Measurements from ENCODE around the gene LGR4. TPM values are rescaled to one million over a fixed set of nuclear protein-coding genes. Genes with fewer than 3 reads are reported as not detected.
"Not testable (repeated sequence)": the region's sequence is repeated elsewhere in the genome, so short reads cannot be mapped to it uniquely, and the experiment has no call there.

Gene LGR4
- total RNA-seq, 2 donors from 2014 or later: 10.8 to 15.4 TPM

- intact Hi-C loops (cut with DNase I): no loop called here
- no peak for DNase-seq (ENCODE audit: low spot score)
These were observed 7.0 kb downstream of the LGR4 start for GRCh38 chr11:27465629-27466028.

GRCh38 chr11:27464909-27465308 is 7.7 kb downstream of the LGR4 start:
- intact Hi-C loops (cut with DNase I): no loop called here
- no peak for DNase-seq (ENCODE audit: low spot score)

GRCh38 chr11:27464289-27464696 is 8.3 kb downstream of the LGR4 start:
- intact Hi-C loops (cut with DNase I): no loop called here

GRCh38 chr11:27462543-27462942 is 10.0 kb downstream of the LGR4 start:
- DNase-seq (ENCODE audit: low spot score): no peak
- intact Hi-C loops (cut with DNase I): no loop called here

More at GRCh38 chr11:27464289-27464696, 8.3 kb downstream of the LGR4 start:
- no peak for DNase-seq (ENCODE audit: low spot score)

GRCh38 chr11:27460158-27460978 is 12.2 kb downstream of the LGR4 start:
- DNase-seq (ENCODE audit: low spot score): no peak
- intact Hi-C loops (cut with DNase I): no loop called here

- no peak for DNase-seq (ENCODE audit: low spot score)
- intact Hi-C loops (cut with DNase I): no loop called here
These were observed 13.4 kb downstream of the LGR4 start for GRCh38 chr11:27459191-27459590.

- intact Hi-C loops (cut with DNase I): no loop called here
These were observed 14.4 kb downstream of the LGR4 start for GRCh38 chr11:27458182-27458581.

GRCh38 chr11:27456795-27457329 is 15.7 kb downstream of the LGR4 start:
- intact Hi-C loops (cut with DNase I): no loop called here
- DNase-seq (ENCODE audit: low spot score): no peak

More at GRCh38 chr11:27458182-27458581, 14.4 kb downstream of the LGR4 start:
- DNase-seq (ENCODE audit: low spot score): no peak

- intact Hi-C loops (cut with DNase I): no loop called here
These were observed 16.3 kb downstream of the LGR4 start for GRCh38 chr11:27456140-27456794.

GRCh38 chr11:27455667-27456066 is 16.9 kb downstream of the LGR4 start:
- intact Hi-C loops (cut with DNase I): no loop called here
- DNase-seq (ENCODE audit: low spot score): no peak

More at GRCh38 chr11:27456140-27456794, 16.3 kb downstream of the LGR4 start:
- DNase-seq (ENCODE audit: low spot score): no peak

GRCh38 chr11:27453701-27454100 is 18.9 kb downstream of the LGR4 start:
- DNase-seq (ENCODE audit: low spot score): no peak
- intact Hi-C loops (cut with DNase I): no loop called here

- DNase-seq (ENCODE audit: low spot score): no peak
- intact Hi-C loops (cut with DNase I): no loop called here
These were observed 20.4 kb downstream of the LGR4 start for GRCh38 chr11:27452147-27452546.

- no peak for DNase-seq (ENCODE audit: low spot score)
These were observed 21.2 kb downstream of the LGR4 start for GRCh38 chr11:27451244-27451965.

GRCh38 chr11:27448184-27448540 is 24.4 kb downstream of the LGR4 start:
- intact Hi-C loops (cut with DNase I); DNase-seq (ENCODE audit: low spot score): not testable (repeated sequence)

More at GRCh38 chr11:27451244-27451965, 21.2 kb downstream of the LGR4 start:
- intact Hi-C loops (cut with DNase I): no loop called here

GRCh38 chr11:27447288-27448183 is 25.1 kb downstream of the LGR4 start:
- intact Hi-C loops (cut with DNase I): no loop called here
- DNase-seq (ENCODE audit: low spot score): no peak

GRCh38 chr11:27445625-27446024 is 27.0 kb downstream of the LGR4 start:
- intact Hi-C loops (cut with DNase I): no loop called here
- DNase-seq (ENCODE audit: low spot score): no peak

- DNase-seq (ENCODE audit: low spot score): no peak
- intact Hi-C loops (cut with DNase I): no loop called here
These were observed 27.8 kb downstream of the LGR4 start for GRCh38 chr11:27444801-27445215.

GRCh38 chr11:27443746-27444507 is 28.7 kb downstream of the LGR4 start:
- no peak for DNase-seq (ENCODE audit: low spot score)
- intact Hi-C loops (cut with DNase I): no loop called here

Measured in posterior vena cava (tissue), 2 donors.